ENCODE data around the gene MEA1.

The MEA1 gene

DNA sequence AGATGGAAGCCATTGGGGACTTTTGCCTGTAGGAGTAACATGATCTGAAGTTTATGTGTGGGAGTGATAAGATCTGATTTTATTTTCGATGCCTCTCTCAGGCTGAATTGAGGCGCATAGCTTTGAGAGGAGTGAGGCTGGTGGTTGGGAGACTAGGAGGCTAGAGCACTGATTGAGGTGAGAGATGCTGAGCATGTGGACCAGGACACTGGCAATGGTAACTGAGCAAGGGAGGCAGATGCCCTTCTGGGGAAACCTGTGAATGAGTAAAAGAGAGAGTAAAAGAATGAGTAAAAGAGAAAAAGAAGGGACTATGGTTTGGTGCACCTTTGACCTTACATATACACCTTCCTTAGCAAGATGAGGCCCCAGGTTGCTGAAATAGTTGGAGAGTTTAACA lies 10.7 kb upstream of the MEA1 start:
- Histone ChIP-seq H2AK5ac (ENCODE audit: low read length) (no peak overlapping the region), H3K4ac (ENCODE audit: low read depth, low read length) (no peak overlapping the region), H3K4me2 (ENCODE audit: low read length) (no peak overlapping the region), H3K27me3 (ENCODE audit: insufficient read depth, low read length) (no peaks in the 10 kb centered on the region), H3K4me1 (ENCODE audit: control insufficient read depth in 1 of 2, insufficient read depth in 2 of 2, low read length in 2 of 2) (peaks cover 0 to 10% of the 10 kb centered on the region in 2 experiments), H3K9me3 (ENCODE audit: insufficient read depth, low read depth, low read length) (peaks cover 2% of the 10 kb centered on the region), H2BK12ac (ENCODE audit: low read length) (no peak overlapping the region), H2BK5ac (ENCODE audit: low read depth, low read length, poor library complexity) (no peak overlapping the region), H3K79me2 (ENCODE audit: control insufficient read depth, insufficient read depth, low read length, poor library complexity) (peaks cover 7% of the 10 kb centered on the region), H3K4me3 (ENCODE audit: low read depth, low read length) (no peak overlapping the region), H3K27ac (ENCODE audit: low read depth, low read length) (no peak overlapping the region), H4K12ac (ENCODE audit: low read depth, low read length) (no peak overlapping the region), H3K79me1 (ENCODE audit: low read length) (peaks cover 5% of the 10 kb centered on the region), H4K8ac (ENCODE audit: low read depth, low read length) (no peak overlapping the region), H2BK120ac (ENCODE audit: insufficient read depth, low read length, poor library complexity) (no peak overlapping the region), H3K14ac (ENCODE audit: low read length) (no peak overlapping the region), H4K91ac (ENCODE audit: low read depth, low read length) (no peak overlapping the region), H3K18ac (ENCODE audit: low read length) (no peak overlapping the region), H2AFZ (ENCODE audit: insufficient read depth, low read length, poor library complexity) (no peak overlapping the region), H3K9ac (ENCODE audit: low read length) (no peak overlapping the region), H3K36me3 (ENCODE audit: control insufficient read depth in 1 of 2, insufficient read depth in 2 of 2, low read length in 2 of 2) (peaks cover 51 to 68% of the 10 kb centered on the region in 2 experiments), H3K23ac (ENCODE audit: low read length) (no peak overlapping the region)
- no peak for DNase-seq
- WGBS (ENCODE audit: extremely low coverage, insufficient coverage, insufficient read length), result no CpG with 5 or more reads among the region's 2 CpGs

DNA sequence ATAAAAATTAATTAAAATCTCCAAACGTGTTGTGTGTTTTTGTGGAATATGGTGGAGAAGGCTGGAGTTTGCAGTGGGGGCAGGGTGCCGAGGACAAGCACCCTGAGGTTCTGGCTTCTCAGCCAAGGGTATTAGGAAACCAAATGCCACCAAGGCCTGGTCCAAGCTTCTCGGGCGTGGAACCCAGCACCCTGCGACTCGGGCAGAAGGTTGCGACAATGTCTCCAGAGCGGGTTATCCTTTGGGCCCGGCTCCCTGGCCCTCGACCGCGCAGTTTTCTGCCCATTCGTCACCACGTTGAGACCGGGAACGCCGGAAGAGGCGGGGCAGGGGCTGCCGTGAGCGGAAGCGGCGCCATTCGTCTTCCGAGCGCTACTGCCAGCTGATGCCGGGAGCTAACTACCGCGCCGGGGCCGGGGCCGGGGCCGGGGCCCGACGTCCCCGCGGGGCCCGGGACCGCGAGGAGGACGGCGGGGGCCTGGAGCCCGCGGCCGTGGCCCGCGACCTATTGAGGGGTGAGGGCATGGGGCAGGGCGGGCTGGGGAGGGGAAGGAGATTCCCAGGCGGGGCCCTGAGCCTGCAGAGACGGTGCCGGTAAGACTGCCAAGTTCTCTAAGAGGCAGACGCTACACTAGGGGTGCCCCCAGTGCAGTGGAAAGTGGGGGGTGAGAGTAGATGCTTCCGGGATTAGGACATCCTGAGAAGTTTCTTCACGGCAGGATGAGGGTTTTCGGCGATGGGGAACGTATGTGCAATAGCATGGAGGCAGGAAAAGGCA lies 7.7 kb upstream of the MEA1 start, which contains the start of gene RRP36:
TSS of gene RRP36 (plus strand) at position 354 of the 778 bp plus-strand sequence. CDS start at position 386, 32 bp downstream.
- peak within 1 kb of the TSS; percentile 94 for H2BK5ac ChIP-seq (ENCODE audit: low read depth, low read length, poor library complexity)
- peak within 1 kb of the TSS; percentile 86 for H3K4me3 ChIP-seq (ENCODE audit: low read depth, low read length)
- peak within 1 kb of the TSS; percentile 97 for H4K8ac ChIP-seq (ENCODE audit: low read depth, low read length)
- H2AK5ac ChIP-seq (ENCODE audit: low read length), result peak within 1 kb of the TSS; percentile 95
- peak within 1 kb of the TSS; percentile 99 for H3K14ac ChIP-seq (ENCODE audit: low read length)
- H3K9ac ChIP-seq (ENCODE audit: low read length), result peak within 1 kb of the TSS; percentile 98
- H3K4ac ChIP-seq (ENCODE audit: low read depth, low read length), result peak within 1 kb of the TSS; percentile 98
- peaks cover 0 to 10% of the 10 kb centered on the region in 2 experiments for H3K4me1 ChIP-seq (ENCODE audit: control insufficient read depth in 1 of 2, insufficient read depth in 2 of 2, low read length in 2 of 2)
- peaks cover 5% of the 10 kb centered on the region for H3K79me1 ChIP-seq (ENCODE audit: low read length)
- H3K27me3 ChIP-seq (ENCODE audit: insufficient read depth, low read length), result no peaks in the 10 kb centered on the region
- WGBS (ENCODE audit: extremely low coverage, insufficient coverage, insufficient read length), result no CpG with 5 or more reads among the region's 56 CpGs
- H3K4me2 ChIP-seq (ENCODE audit: low read length), result peak within 1 kb of the TSS; percentile 72
- no peak within 1 kb of the TSS for H3K23ac ChIP-seq (ENCODE audit: low read length)
- peak within 1 kb of the TSS; percentile 63 for H3K27ac ChIP-seq (ENCODE audit: low read depth, low read length)
- peak within 1 kb of the TSS; percentile 97 for H4K91ac ChIP-seq (ENCODE audit: low read depth, low read length)
- DNase-seq, result peak; percentile 81 to 84
- H3K18ac ChIP-seq (ENCODE audit: low read length), result peak within 1 kb of the TSS; percentile 98
- H3K79me2 ChIP-seq (ENCODE audit: control insufficient read depth, insufficient read depth, low read length, poor library complexity), result peaks cover 7% of the 10 kb centered on the region
- H3K36me3 ChIP-seq (ENCODE audit: control insufficient read depth in 1 of 2, insufficient read depth in 2 of 2, low read length in 2 of 2), result peaks cover 42 to 60% of the 10 kb centered on the region in 2 experiments
- peak within 1 kb of the TSS; percentile 82 for H2BK120ac ChIP-seq (ENCODE audit: insufficient read depth, low read length, poor library complexity)
- peak within 1 kb of the TSS; percentile 98 for H4K12ac ChIP-seq (ENCODE audit: low read depth, low read length)
- no peak within 1 kb of the TSS for H2BK12ac ChIP-seq (ENCODE audit: low read length)
- H2AFZ ChIP-seq (ENCODE audit: insufficient read depth, low read length, poor library complexity), result peak within 1 kb of the TSS; percentile 89
- H3K9me3 ChIP-seq (ENCODE audit: insufficient read depth, low read depth, low read length), result no peaks in the 10 kb centered on the region

DNA sequence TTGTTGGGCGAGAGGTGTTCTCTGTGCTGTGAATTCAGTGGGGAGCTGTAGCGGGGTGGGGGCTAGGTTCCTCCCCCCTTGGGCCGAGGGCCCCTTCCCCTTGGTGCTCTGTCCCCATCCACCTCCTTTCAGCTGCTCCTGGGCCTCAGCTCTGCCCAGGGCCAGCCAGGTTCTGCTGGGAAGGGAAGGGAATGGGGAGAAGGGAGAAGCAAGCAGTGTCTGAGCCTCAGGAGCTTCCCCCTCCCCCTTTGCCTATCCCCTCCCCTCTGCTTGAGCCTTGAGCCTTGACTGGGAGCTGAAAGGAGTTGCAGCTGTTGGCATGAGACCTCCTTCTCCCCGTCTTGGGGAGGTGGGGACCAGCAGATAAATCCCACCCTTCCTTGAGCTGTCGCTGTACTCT lies 7.1 kb upstream of the MEA1 start:
- peak overlapping the region; percentile 62 for H3K4me2 ChIP-seq (ENCODE audit: low read length)
- peaks cover 0 to 10% of the 10 kb centered on the region in 2 experiments for H3K4me1 ChIP-seq (ENCODE audit: control insufficient read depth in 1 of 2, insufficient read depth in 2 of 2, low read length in 2 of 2)
- H3K9me3 ChIP-seq (ENCODE audit: insufficient read depth, low read depth, low read length), result no peaks in the 10 kb centered on the region
- H2BK120ac ChIP-seq (ENCODE audit: insufficient read depth, low read length, poor library complexity), result no peak overlapping the region
- H3K9ac ChIP-seq (ENCODE audit: low read length), result no peak overlapping the region
- H2BK12ac ChIP-seq (ENCODE audit: low read length), result no peak overlapping the region
- H2BK5ac ChIP-seq (ENCODE audit: low read depth, low read length, poor library complexity), result no peak overlapping the region
- H4K91ac ChIP-seq (ENCODE audit: low read depth, low read length), result peak overlapping the region; percentile 97
- peak overlapping the region; percentile 2 for H4K12ac ChIP-seq (ENCODE audit: low read depth, low read length)
- peaks cover 5% of the 10 kb centered on the region for H3K79me1 ChIP-seq (ENCODE audit: low read length)
- peaks cover 7% of the 10 kb centered on the region for H3K79me2 ChIP-seq (ENCODE audit: control insufficient read depth, insufficient read depth, low read length, poor library complexity)
- H3K27me3 ChIP-seq (ENCODE audit: insufficient read depth, low read length), result no peaks in the 10 kb centered on the region
- no peak overlapping the region for H3K23ac ChIP-seq (ENCODE audit: low read length)
- H2AK5ac ChIP-seq (ENCODE audit: low read length), result no peak overlapping the region
- no peak overlapping the region for H3K14ac ChIP-seq (ENCODE audit: low read length)
- H3K27ac ChIP-seq (ENCODE audit: low read depth, low read length), result no peak overlapping the region
- H2AFZ ChIP-seq (ENCODE audit: insufficient read depth, low read length, poor library complexity), result peak overlapping the region; percentile 89
- no peak overlapping the region for H3K4me3 ChIP-seq (ENCODE audit: low read depth, low read length)
- H3K36me3 ChIP-seq (ENCODE audit: control insufficient read depth in 1 of 2, insufficient read depth in 2 of 2, low read length in 2 of 2), result peaks cover 39 to 53% of the 10 kb centered on the region in 2 experiments
- H3K18ac ChIP-seq (ENCODE audit: low read length), result no peak overlapping the region
- no peak for DNase-seq
- no CpG with 5 or more reads among the region's 5 CpGs for WGBS (ENCODE audit: extremely low coverage, insufficient coverage, insufficient read length)
- H3K4ac ChIP-seq (ENCODE audit: low read depth, low read length), result no peak overlapping the region
- H4K8ac ChIP-seq (ENCODE audit: low read depth, low read length), result peak overlapping the region; percentile 97

DNA sequence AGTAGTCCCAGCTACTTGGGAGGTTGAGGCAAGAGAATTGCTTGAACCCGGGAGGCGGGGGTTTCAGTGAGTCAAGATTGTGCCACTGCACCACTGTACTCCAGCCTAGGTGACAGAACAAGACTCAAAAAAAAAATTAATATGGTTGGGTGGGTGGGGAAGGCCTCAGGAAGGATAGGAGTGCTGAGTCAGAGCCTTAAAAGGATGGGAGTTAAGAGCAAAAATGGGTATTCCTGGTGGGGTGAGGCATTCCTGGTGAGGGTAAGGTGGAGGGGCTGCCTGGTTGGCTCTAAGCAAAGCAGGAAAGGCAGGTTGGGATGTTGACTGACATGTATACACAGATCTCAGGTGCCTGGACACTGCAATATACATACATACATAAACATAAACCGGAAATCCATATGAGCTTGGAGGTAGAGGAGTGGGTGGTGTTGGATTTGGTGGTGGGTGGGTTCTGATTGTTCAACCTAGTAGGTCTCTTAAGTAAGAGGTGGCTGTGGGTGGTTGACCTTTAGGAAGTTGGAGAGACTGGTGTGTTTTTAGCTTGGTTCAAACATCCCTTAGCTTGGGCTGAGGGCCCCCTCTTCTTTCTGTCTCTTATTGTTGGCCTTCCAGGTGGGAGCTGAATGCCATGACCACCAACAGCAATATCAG lies 6.4 kb upstream of the MEA1 start:
- Histone ChIP-seq H2BK5ac (ENCODE audit: low read depth, low read length, poor library complexity) (no peak overlapping the region), H3K79me1 (ENCODE audit: low read length) (peaks cover 5% of the 10 kb centered on the region), H2BK120ac (ENCODE audit: insufficient read depth, low read length, poor library complexity) (no peak overlapping the region), H3K4me1 (ENCODE audit: control insufficient read depth in 1 of 2, insufficient read depth in 2 of 2, low read length in 2 of 2) (peaks cover 0 to 13% of the 10 kb centered on the region in 2 experiments), H4K91ac (ENCODE audit: low read depth, low read length) (no peak overlapping the region), H3K4ac (ENCODE audit: low read depth, low read length) (no peak overlapping the region), H3K14ac (ENCODE audit: low read length) (no peak overlapping the region), H3K9me3 (ENCODE audit: insufficient read depth, low read depth, low read length) (no peaks in the 10 kb centered on the region), H2AFZ (ENCODE audit: insufficient read depth, low read length, poor library complexity) (no peak overlapping the region), H3K79me2 (ENCODE audit: control insufficient read depth, insufficient read depth, low read length, poor library complexity) (peaks cover 7% of the 10 kb centered on the region), H3K9ac (ENCODE audit: low read length) (no peak overlapping the region), H2AK5ac (ENCODE audit: low read length) (no peak overlapping the region), H2BK12ac (ENCODE audit: low read length) (no peak overlapping the region), H3K18ac (ENCODE audit: low read length) (no peak overlapping the region), H4K8ac (ENCODE audit: low read depth, low read length) (no peak overlapping the region), H3K4me2 (ENCODE audit: low read length) (no peak overlapping the region), H4K12ac (ENCODE audit: low read depth, low read length) (no peak overlapping the region), H3K4me3 (ENCODE audit: low read depth, low read length) (no peak overlapping the region), H3K36me3 (ENCODE audit: control insufficient read depth in 1 of 2, insufficient read depth in 2 of 2, low read length in 2 of 2) (peaks cover 35 to 49% of the 10 kb centered on the region in 2 experiments), H3K27ac (ENCODE audit: low read depth, low read length) (no peak overlapping the region), H3K23ac (ENCODE audit: low read length) (no peak overlapping the region), H3K27me3 (ENCODE audit: insufficient read depth, low read length) (no peaks in the 10 kb centered on the region)
- WGBS (ENCODE audit: extremely low coverage, insufficient coverage, insufficient read length), result no CpG with 5 or more reads among the region's 3 CpGs
- no peak for DNase-seq
